Immature natural killer cell (primary cell): ENCODE measurements around the gene SLC12A1. TPM values are rescaled to one million over a fixed set of nuclear protein-coding genes. Genes with fewer than 3 reads are reported as not detected.
A peak's percentile ranks its signal among the peaks of the same experiment; 100 is the strongest.

Source experiments
- DNase-seq, 3 donors: peaks; one replicate each; pipeline ENCODE4 v3.0.0; 2022; ENCODE audit warnings: mixed read lengths in 1 of 3
- H3K27ac Mint-ChIP-seq, 6 donors: one replicate each; pipeline ENCODE4 v1.8.0; 2020; ENCODE audit warnings: mixed read lengths in 6 of 6, mild to moderate bottlenecking in 5 of 6, inconsistent platforms in 4 of 6, moderate library complexity in 3 of 6
- H3K27me3 Mint-ChIP-seq, 3 donors: one replicate each; pipeline ENCODE4 v1.8.0; 2020 to 2021; ENCODE audit warnings: low read depth in 3 of 3, mild to moderate bottlenecking in 3 of 3, mixed read lengths in 3 of 3, moderate library complexity in 3 of 3, inconsistent platforms in 1 of 3
- H3K36me3 Mint-ChIP-seq, 3 donors: one replicate each; pipeline ENCODE4 v1.8.0; 2020; ENCODE audit warnings: mixed read lengths in 3 of 3, inconsistent platforms in 2 of 3, mild to moderate bottlenecking in 2 of 3
- H3K4me1 Mint-ChIP-seq, 2 donors: one replicate each; pipeline ENCODE4 v1.8.0; 2020; ENCODE audit warnings: inconsistent platforms in 2 of 2, mild to moderate bottlenecking in 2 of 2, mixed read lengths in 2 of 2, moderate library complexity in 1 of 2
- H3K4me3 Mint-ChIP-seq, 5 donors: one replicate each; pipeline ENCODE4 v1.8.0; 2020; ENCODE audit warnings: mild to moderate bottlenecking in 5 of 5, mixed read lengths in 5 of 5, inconsistent platforms in 3 of 5, moderate library complexity in 3 of 5
- H3K9me3 Mint-ChIP-seq, 6 donors: one replicate each; pipeline ENCODE4 v1.8.0; 2020; ENCODE audit warnings: mild to moderate bottlenecking in 6 of 6, mixed read lengths in 6 of 6, inconsistent platforms in 4 of 6, moderate library complexity in 3 of 6
- polyA plus RNA-seq, 3 donors: library from polyadenylated mRNA; unstranded; fragments of 300-500 nt; fragmentation: Illumina TruSeq; gene quantifications; one replicate each; pipeline ENCODE4 v1.2.3, GENCODE V29; 2021

SLC12A1 gene
- not detected for polyA plus RNA-seq

DNA sequence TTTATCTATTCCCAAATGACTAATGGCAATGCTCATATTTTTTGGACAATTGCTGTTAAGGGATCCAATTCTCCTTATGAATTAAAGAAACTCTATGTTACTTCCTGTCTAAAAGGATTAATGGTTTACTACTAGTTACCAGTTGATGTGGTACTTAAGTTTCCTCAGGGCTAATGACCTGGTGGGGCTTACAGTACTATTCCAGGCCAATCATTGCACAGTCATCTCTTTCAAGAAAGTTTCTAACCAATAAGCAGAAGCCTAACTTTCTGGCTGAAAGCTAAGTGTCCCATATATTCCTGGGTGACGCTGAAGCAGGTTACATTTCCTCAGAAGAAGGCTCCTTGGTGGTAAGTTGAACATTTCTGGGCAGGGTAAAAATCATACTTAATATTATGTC lies at the start of gene SLC12A1:
Gene SLC12A1 (plus strand): TSS at position 322 of the 400 bp plus-strand sequence. CDS start 1,418 bp downstream, outside the sequence.
- Mint-ChIP-seq H3K36me3 (no peaks in the 10 kb centered on the region), H3K4me1 (no peaks in the 10 kb centered on the region), H3K9me3 (no peaks in the 10 kb centered on the region)

DNA sequence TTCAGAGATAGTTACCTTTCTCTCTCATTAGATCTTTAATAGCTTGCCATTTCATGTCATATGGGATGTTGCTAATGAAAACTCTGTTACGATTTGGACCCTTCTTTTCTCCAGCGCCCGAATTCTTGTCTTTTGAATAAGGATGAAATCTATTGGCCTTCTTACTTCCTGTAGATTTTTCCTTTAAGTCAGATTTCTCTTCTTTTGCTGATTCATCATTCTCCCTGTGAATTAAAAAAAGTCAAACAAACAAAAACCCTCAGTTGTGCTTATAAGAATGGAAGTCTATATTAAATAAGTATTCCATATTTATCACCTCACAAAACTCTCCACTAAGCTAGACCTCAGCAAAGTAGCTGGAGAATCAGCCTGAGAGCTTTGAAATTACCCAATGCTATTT lies 37.5 kb upstream of the SLC12A1 start:
- DNase-seq = no peak
- H3K9me3 Mint-ChIP-seq = no peaks in the 10 kb centered on the region
- H3K36me3 Mint-ChIP-seq = peaks cover 0 to 11% (median 5%) of the 10 kb centered on the region in 3 donors
- H3K4me3 Mint-ChIP-seq = no peak overlapping the region
- no peak overlapping the region for H3K27ac Mint-ChIP-seq
- no peaks in the 10 kb centered on the region for H3K27me3 Mint-ChIP-seq
- no peaks in the 10 kb centered on the region for H3K4me1 Mint-ChIP-seq

More for the DNA sequence above, at the start of gene SLC12A1:
- Mint-ChIP-seq H3K27me3 (peaks cover 3 to 6% (median 3%) of the 10 kb centered on the region in 3 donors), H3K4me3 (no peak within 1 kb of the TSS), H3K27ac (no peak within 1 kb of the TSS)
- no peak for DNase-seq

DNA sequence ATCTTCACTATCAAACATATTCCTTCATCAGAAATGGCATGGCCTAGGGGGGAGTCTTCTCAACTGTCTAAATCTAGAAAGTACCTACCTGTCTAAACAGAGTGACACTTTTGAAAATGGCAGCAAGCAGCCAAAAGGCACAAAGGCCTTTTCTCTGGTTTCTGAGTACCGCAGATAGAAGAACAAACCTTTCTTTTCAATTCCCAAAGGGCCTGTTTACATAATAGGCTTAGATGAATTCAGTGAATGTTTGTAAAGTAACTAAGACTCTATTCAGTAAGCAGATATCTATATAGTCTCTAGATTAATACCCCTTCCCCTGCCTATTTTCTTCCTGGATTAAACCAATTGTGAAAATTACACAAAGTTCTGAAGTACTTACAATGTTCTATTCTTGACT lies 35.1 kb upstream of the SLC12A1 start:
- Mint-ChIP-seq H3K9me3 (no peaks in the 10 kb centered on the region), H3K27me3 (peaks cover 0 to 2% (median 0%) of the 10 kb centered on the region in 3 donors), H3K36me3 (peaks cover 0 to 8% (median 5%) of the 10 kb centered on the region in 3 donors), H3K4me1 (no peaks in the 10 kb centered on the region), H3K4me3 (no peak overlapping the region), H3K27ac (no peak overlapping the region)
- no peak for DNase-seq

DNA sequence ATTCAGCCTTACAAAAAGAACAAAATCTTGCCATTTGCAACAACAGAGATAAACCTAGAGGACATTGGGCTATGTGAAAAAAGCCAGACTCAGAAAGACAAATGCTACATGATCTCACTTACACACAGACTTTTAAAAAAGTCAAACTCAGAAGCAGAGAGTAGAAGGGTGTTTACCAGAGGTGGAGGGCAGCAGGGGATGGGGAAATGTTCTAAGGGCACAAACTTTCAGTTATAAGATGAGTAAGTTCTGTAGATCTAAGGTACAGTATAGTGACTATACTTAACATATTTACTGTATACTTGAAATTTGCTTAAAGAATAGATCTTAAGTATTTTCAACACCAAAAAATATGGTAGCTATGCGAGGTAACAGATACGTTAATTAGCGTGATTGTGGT lies 31.0 kb upstream of the SLC12A1 start:
- Mint-ChIP-seq H3K27me3 (peaks cover 0 to 6% (median 2%) of the 10 kb centered on the region in 3 donors), H3K9me3 (no peaks in the 10 kb centered on the region), H3K27ac (no peak overlapping the region), H3K4me1 (peaks cover 10 to 14% of the 10 kb centered on the region in 2 donors), H3K4me3 (no peak overlapping the region), H3K36me3 (no peaks in the 10 kb centered on the region)
- no peak for DNase-seq

DNA sequence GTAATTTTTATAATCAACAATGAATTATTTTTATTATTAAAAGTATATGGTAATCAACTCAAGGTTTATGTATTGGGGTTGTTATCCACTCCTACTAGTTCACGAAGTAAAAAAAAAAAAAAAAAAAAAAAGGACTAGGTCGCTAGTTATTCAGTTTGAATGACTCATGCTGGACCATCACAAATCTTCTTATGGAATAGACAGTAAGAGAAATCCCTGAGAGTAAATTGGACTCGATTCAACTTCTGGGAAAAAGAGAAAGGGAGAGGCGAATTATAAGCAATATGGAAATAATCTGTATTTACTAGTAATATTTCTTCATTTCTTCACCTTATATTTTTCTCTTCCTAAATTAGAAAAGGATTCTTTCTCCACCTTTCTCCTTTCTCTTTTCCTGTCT lies 30.0 kb upstream of the SLC12A1 start:
- H3K4me1 Mint-ChIP-seq = peaks cover 10 to 14% of the 10 kb centered on the region in 2 donors
- peak overlapping the region in 1 of 6 donors; percentile 39 for H3K27ac Mint-ChIP-seq
- H3K9me3 Mint-ChIP-seq = no peaks in the 10 kb centered on the region
- H3K4me3 Mint-ChIP-seq = peak overlapping the region in 2 of 5 donors; percentile 25 to 91
- no peaks in the 10 kb centered on the region for H3K36me3 Mint-ChIP-seq
- peaks cover 0 to 6% (median 2%) of the 10 kb centered on the region in 3 donors for H3K27me3 Mint-ChIP-seq
- DNase-seq = no peak

DNA sequence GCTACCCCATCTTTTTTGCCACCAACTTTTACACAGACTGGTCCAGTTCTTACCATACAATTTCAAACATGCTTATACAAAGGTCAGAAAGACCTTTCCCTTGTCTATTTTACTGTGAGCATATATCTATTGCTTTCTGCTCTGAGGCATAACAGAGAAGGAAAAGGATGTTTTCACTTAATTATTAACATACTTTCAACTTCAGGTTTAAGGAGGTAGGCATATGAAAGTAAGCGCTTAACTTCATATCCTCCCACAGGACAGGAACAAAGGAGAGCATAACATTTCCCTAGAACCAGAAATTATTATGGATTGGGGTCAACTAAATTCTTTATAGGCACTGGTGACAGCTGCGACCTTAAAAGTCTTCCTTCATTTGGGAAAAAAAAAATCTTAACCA lies 29.1 kb upstream of the SLC12A1 start:
- peaks cover 10 to 14% of the 10 kb centered on the region in 2 donors for H3K4me1 Mint-ChIP-seq
- DNase-seq = no peak
- H3K36me3 Mint-ChIP-seq = no peaks in the 10 kb centered on the region
- H3K27ac Mint-ChIP-seq = peak overlapping the region in 2 of 6 donors; percentile 51 to 54
- peaks cover under 1 to 6% (median 2%) of the 10 kb centered on the region in 3 donors for H3K27me3 Mint-ChIP-seq
- H3K9me3 Mint-ChIP-seq = peaks cover 0 to 2% (median 0%) of the 10 kb centered on the region in 6 donors
- peak overlapping the region; percentile 85 to 92 (median 90) for H3K4me3 Mint-ChIP-seq

DNA sequence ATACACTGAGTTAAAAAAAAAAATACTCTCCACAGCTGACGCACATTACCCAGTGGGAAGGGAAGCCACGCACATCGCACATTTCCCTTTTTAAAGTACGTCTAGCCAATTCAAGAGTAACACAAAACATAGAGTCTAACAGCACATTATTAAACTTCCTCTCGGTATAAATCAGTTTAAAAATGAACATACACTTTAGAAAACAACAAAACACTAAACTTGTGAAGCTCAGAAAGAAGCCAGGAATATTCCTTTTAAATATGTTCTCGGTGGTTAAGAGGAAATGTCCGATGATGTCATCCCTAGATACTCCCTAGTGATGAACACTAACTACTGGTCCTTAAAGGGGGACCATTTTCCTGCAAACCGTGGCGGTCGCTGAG lies 28.7 kb upstream of the SLC12A1 start:
- peaks cover 3 to 6% (median 3%) of the 10 kb centered on the region in 3 donors for H3K27me3 Mint-ChIP-seq
- peak; percentile 14 to 19 (median 17) for DNase-seq
- peak overlapping the region; percentile 51 to 87 (median 70) for H3K27ac Mint-ChIP-seq
- H3K4me1 Mint-ChIP-seq = peaks cover 10 to 14% of the 10 kb centered on the region in 2 donors
- H3K9me3 Mint-ChIP-seq = peaks cover 0 to 5% (median 0%) of the 10 kb centered on the region in 6 donors
- H3K36me3 Mint-ChIP-seq = no peaks in the 10 kb centered on the region
- peak overlapping the region; percentile 85 to 92 (median 90) for H3K4me3 Mint-ChIP-seq

DNA sequence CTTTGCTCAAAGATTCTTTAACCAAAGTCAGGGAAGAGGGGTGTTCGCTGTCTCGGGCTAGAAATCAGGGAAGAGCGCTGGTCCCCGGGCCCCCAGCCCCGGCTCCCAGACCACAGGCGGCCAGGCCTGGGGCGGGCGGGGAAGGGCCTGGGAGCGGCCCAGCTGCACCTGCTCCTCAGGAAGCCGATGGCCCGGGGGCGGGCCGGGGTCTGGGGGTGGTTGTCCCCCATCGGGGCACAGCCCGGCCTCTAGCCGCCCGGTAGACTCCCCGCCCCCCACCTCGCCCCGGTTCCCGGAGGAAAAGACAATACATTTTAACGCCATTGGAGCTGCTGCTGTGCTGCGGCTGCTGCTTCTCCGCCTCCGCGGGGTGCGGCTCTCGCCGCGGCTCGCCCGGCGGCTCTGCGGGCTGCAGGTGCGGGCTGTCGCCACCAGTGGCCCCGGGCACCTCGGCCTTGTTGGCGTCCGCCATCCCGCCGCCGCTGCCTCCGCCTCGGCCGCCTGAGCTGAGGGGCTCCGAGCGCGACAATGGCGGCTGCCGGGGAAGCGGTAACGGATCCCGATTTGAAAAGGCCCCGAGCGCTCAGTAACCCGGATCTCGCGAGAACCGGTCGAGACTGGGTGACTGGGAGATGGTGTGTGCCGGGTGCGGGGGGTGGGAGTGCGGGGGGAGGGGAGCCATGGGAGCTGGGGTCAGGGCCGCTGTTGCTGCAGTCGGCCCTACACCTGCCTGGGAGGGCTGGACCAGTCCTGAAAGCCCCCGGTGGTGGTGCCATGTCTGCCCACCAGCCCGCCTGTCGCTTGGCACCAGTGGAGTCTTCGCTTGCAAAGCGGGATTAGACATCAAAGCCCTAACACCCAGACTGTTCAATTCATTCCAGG lies 28.1 kb upstream of the SLC12A1 start, which contains the start of gene MYEF2:
Gene MYEF2 (minus strand): TSS at position 530 of the 882 bp plus-strand sequence. CDS start 58 bp downstream, at position 472.
- peak; percentile 24 to 53 (median 51) for DNase-seq
- H3K36me3 Mint-ChIP-seq = no peaks in the 10 kb centered on the region
- H3K4me3 Mint-ChIP-seq = peak within 1 kb of the TSS; percentile 85 to 92 (median 90)
- H3K4me1 Mint-ChIP-seq = peaks cover 10 to 14% of the 10 kb centered on the region in 2 donors
- H3K27me3 Mint-ChIP-seq = peaks cover 3 to 6% (median 3%) of the 10 kb centered on the region in 3 donors
- H3K27ac Mint-ChIP-seq = peak within 1 kb of the TSS; percentile 51 to 87 (median 70)
- H3K9me3 Mint-ChIP-seq = peaks cover 0 to 5% (median 0%) of the 10 kb centered on the region in 6 donors

DNA sequence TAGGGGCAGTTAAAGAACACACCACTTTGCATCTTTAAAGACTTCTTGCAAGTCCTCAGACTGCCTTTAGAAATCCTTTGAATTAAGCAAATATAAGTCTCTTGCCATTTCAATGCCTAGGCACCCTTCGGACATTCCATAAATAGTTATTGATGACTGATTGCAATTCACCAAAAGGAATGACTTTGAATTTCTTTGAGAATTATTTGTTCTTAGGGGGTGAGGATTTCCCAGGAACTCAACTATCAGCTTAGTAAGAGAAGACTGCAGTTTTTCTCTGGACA lies 27.5 kb upstream of the SLC12A1 start:
- H3K27me3 Mint-ChIP-seq = peaks cover 3 to 6% (median 3%) of the 10 kb centered on the region in 3 donors
- peak overlapping the region; percentile 61 to 78 (median 74) for H3K4me3 Mint-ChIP-seq
- no peaks in the 10 kb centered on the region for H3K36me3 Mint-ChIP-seq
- H3K27ac Mint-ChIP-seq = no peak overlapping the region
- peaks cover 10 to 14% of the 10 kb centered on the region in 2 donors for H3K4me1 Mint-ChIP-seq
- H3K9me3 Mint-ChIP-seq = peaks cover 0 to 5% (median 0%) of the 10 kb centered on the region in 6 donors
- no peak for DNase-seq

DNA sequence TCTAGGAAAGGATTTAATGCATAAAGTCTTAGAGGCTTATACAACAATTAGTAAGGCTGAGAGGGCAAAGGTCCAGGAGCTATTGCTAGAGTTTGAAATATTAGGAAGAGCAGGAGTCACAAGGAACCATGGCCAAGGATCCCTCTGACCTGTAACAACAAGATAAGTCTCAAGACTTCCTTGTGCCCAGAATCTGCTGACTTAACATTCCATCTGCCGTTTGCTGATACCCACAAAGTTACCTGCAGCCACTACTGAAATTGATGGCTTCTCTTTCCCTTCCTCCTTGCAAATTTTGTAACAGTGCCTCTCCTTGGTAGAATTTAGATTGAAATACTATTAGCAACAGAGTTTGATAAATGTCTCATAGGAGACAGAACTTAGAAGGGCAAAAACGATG lies 23.4 kb upstream of the SLC12A1 start:
- Mint-ChIP-seq H3K4me3 (no peak overlapping the region), H3K27ac (no peak overlapping the region)

DNA sequence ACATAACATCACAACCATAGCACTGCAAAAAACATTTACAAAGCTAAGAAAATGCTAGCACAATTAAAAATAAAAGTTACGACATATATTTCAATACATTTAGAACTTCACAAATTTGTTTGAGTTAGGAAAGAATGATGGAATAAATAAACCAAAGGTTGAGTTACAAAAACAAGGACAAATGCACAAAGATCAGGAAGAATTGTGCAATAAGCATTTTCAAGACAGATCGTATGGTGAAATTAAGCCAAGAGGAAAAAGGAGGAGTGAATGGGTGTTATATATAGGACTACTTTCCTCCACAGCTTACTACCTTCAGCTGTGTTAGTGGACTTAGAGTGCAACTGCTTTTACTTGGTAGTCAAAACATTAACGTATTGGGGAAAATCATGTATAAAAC lies 20.6 kb upstream of the SLC12A1 start:
- Mint-ChIP-seq H3K27ac (no peak overlapping the region), H3K27me3 (peaks cover 0 to 3% (median 1%) of the 10 kb centered on the region in 3 donors), H3K4me3 (no peak overlapping the region), H3K36me3 (no peaks in the 10 kb centered on the region), H3K4me1 (no peaks in the 10 kb centered on the region), H3K9me3 (peaks cover 0 to 5% (median 0%) of the 10 kb centered on the region in 6 donors)
- DNase-seq = no peak

More for the DNA sequence above, 23.4 kb upstream of the SLC12A1 start:
- no peak for DNase-seq
- Mint-ChIP-seq H3K27me3 (peaks cover 0 to 3% (median 1%) of the 10 kb centered on the region in 3 donors), H3K9me3 (peaks cover 0 to 5% (median 0%) of the 10 kb centered on the region in 6 donors), H3K4me1 (no peaks in the 10 kb centered on the region), H3K36me3 (no peaks in the 10 kb centered on the region)

DNA sequence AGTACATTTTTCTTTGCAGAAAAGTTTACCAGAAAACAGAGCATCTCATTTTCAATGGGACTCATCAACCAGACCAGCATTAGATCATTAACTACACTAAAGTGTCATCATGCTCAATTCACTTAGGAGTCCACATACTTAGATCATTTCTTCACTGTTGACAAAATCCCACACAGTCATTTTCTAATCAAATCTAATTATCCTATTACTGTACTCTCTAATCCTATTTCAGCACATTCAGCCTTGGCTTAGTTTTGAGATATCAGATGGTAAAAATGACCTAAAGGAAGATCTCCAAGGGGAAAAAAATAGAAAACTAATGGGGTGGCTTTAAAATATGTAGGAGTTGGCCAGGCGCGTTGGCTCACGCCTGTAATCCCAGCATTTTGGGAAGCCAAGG lies 19.8 kb upstream of the SLC12A1 start:
- Mint-ChIP-seq H3K36me3 (no peaks in the 10 kb centered on the region), H3K4me1 (no peaks in the 10 kb centered on the region)

DNA sequence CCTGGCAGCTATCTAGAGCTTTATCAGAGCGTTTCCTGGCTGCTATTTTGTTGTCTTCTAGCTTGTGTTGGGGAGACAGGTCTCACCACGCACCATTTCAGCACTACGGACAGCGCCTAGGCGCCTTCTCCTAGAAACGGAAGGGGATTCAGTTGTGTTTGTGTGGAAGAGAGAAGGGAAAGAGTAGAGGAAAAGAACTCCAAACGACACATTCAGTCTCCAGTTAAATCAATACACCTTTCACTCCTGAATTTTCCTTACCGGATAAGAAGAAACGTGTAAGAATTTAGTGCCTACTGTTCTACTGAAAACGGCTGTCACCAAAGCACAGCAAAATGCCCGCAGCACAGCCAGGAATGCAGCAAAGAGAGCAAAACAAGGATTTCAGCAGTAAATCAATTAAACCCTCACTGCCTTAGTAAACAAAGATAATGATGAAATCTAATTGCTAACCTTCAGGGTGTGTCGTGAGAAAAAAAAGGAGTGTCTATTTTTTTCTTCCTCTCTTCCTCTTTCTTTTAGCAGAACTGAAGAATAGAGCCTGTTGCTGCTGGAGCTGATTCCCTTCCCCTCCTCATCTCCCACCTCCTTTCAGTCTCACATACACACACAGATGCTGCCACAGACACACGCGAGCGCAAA lies 15.0 kb upstream of the SLC12A1 start:
- Mint-ChIP-seq H3K4me1 (no peaks in the 10 kb centered on the region), H3K36me3 (no peaks in the 10 kb centered on the region), H3K9me3 (peaks cover 0 to 10% (median 0%) of the 10 kb centered on the region in 6 donors), H3K27ac (no peak overlapping the region), H3K4me3 (no peak overlapping the region), H3K27me3 (peaks cover 1 to 6% (median 5%) of the 10 kb centered on the region in 3 donors)
- peak in 2 of 3 donors; percentile 3 to 6 for DNase-seq

More for the DNA sequence above, 19.8 kb upstream of the SLC12A1 start:
- Mint-ChIP-seq H3K27me3 (peaks cover 1 to 4% (median 4%) of the 10 kb centered on the region in 3 donors), H3K27ac (no peak overlapping the region), H3K4me3 (no peak overlapping the region), H3K9me3 (peaks cover 0 to 6% (median 0%) of the 10 kb centered on the region in 6 donors)
- DNase-seq = no peak
